ENCODE measurements around the gene ARHGAP1.
A peak's percentile ranks its signal among the peaks of the same experiment; 100 is the strongest.
"Not testable (repeated sequence)": the region's sequence is repeated elsewhere in the genome, so short reads cannot be mapped to it uniquely, and the experiment has no call there.

ARHGAP1 gene

DNA sequence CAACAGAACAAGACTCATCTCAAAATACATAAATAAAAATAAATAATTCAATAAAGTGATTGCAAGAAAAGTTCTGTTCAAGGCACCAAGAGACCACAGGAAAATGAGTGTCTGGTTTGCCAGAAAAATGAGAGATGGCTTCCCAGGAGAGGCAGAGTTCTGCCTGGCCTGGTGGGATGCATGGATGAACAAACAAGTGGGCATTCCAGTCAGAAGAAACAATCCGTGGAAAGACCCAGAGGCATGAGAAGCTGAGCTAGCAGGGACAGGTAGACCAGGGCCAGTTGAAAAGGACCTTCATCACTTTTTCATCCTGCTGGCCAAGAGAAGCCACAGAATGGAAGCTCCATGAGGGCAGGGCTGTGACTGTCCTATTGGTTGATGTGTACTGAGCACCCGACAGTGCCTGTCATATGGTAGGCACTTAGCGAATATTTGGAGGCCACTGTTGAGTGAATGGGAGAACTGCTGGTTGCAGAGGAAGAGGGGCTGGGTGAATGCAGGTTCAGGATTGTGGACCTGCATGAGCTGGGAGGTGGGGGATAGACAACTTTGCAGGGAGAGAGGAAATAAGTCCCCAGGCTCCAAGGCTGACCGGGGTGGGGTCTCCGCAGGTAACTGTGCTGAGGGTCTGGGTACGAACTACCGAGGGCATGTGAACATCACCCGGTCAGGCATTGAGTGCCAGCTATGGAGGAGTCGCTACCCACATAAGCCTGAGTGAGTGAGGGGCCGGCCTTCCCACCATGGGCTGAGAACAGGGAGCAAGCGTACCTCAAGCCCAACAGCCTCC is 22.3 kb upstream of the ARHGAP1 start:
- no peak for DNase-seq

- no peak for DNase-seq
Observed at GRCh38 chr11:46721286-46721685, 20.9 kb upstream of the ARHGAP1 start.

DNA sequence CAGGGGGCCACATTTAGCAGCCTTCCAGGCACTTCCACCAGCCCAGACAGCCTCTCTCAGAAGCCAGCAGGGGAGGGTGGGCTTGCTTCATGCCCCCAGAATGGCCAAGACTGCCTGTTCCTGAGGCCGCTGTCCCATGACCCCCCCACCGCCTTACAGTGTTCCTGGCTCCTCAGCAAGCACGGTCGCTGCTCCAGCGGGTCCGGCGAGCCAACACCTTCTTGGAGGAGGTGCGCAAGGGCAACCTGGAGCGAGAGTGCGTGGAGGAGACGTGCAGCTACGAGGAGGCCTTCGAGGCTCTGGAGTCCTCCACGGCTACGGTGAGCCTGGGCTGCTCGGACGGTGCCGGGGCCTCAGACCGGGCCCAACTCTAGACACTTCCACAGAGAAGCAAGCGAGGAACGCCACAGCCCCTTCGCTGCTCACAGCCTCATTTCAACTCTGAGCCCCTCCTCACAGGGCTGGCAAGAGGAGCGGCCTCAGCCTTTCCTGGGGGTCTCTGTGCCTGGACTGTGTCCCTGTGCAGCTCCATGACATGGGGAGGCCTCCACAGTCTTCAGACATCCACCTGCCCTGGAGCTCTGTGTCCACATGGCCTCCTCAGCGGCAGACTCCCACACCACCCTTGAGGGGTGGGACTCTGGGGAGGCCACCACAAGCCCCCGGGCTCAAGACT is 19.3 kb upstream of the ARHGAP1 start:
- DNase-seq: no peak

DNA sequence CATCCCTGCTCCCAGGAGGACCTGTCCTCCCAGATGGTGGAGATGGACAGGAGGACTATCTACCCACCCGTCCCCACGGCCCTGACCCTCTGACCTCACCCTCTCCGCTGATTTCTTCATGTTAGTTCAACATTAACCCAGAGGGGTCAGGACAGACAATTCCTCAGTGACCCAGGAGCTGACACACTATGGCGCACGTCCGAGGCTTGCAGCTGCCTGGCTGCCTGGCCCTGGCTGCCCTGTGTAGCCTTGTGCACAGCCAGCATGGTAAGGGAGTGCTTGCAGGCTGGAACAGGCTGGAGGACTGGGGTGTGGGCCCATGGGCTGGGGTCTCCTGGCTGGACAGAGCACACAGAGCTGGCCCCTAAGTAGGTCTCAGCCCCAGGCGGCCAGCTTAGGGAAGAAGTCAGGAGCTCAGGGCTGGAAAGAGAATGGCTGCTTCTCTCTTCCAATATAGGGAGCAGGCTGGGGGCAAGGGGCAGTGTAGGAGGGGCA is 18.7 kb upstream of the ARHGAP1 start, which contains the start of gene F2:
F2 (plus strand) TSS at position 166 of the 495 bp plus-strand sequence; CDS start at position 189, 23 bp downstream.
- DNase-seq: no peak

DNA sequence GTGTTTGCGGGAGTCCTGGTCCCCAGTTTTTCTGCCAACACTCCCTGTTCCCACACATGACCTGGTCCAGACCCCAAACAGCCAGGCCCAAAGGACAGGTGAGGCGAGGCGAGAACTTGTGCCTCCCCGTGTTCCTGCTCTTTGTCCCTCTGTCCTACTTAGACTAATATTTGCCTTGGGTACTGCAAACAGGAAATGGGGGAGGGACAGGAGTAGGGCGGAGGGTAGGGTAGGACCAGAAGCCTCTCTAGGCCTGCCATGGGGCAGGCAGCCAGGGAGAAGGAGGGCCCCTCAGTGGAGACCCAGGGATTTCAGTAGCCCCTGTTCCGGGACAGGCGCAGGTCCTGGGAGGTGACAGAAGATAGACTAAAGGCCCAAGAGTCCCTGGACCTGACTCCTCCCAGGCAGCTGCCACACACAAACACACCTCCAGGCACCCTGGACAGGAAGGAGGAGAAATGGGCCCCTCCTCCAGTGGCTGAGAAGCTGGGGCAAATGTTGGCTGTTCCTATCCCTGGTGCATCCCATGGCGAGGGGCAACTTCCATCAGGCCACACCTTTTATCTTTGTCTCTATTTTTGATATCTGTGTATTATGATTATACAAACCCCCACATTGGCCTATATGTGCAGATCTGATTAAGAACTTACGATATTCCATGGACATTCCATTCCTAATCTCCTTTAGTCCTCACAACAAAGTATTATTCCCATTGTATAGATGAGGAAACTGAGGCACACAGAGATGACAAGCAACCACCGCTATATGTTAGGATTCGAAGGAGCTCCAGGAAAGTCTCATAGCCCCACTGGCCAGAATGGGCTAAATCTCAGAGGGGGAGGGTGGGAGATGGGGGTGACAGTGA is 18.0 kb upstream of the ARHGAP1 start:
- DNase-seq: peak; percentile 7

DNA sequence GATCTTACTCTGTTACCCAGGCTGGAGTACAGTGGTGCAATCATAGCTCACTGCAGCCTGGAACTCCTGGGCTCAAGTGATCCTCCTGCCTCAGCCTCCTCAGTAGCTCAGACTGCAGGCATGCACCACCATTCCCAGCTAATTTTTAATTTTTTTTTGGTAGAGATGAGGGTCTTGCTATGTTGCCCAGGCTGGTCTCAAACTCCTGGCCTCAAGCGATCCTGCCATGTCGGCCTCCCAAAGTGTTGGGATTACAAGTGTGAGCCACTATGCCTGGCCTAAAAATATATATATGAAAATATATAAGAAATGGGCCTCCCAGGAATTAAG is 17.4 kb upstream of the ARHGAP1 start:
- not testable (repeated sequence) for DNase-seq

DNA sequence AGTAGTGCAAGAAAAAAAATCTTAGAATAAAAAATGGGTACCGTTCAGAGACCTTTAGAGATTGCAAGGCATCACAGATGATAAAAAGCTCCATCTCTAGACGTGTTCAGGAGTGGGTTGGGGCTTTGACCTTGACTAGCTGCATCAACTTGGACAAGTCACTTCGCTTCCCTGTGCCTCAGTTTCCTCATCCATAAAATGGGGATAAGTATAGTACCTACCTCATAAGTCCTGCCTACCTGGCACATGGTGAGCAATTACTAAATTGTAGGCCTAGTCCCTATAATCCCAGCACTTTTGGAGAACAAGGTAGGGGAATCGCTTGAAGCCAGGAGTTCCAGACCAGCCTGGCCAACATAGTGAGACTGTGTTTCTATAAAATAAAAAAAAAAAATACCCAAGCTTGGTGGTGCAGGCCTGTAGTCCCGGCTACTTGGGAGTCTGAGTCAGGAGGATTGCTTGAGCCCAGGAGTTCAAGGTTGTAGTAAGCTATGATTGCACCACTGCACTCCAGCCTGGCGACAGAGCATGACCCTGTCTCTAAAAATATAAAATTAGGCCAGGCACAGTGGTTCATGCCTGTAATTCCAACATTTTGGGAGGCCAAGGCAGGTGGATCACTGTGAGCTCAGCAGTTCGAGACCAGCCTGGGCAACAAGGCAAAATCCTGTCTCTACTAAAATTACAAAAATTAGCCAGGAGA is 12.6 kb upstream of the ARHGAP1 start:
- DNase-seq: no peak

DNA sequence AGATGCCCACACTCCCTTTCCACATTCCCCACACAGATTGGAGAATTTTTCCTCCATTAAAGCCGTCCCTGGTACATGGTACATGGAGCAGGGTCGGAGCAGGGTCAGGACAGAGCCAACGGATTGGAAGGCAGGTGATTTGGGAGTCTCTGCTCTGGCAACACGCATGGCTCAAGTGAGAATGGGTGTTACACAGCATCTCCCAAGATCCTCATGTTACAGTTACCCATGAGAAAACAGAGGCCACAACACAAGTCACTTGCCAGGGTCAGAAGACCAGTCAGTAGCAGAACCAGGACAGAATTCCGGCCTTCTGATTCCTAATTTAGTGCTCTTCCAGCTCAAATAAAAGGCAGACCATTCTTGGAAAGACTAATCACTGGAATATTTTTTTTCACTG is 10.9 kb upstream of the ARHGAP1 start:
- no peak for DNase-seq

GRCh38 chr11:46710821-46711269 is 10.4 kb upstream of the ARHGAP1 start:
- DNase-seq: no peak

DNA sequence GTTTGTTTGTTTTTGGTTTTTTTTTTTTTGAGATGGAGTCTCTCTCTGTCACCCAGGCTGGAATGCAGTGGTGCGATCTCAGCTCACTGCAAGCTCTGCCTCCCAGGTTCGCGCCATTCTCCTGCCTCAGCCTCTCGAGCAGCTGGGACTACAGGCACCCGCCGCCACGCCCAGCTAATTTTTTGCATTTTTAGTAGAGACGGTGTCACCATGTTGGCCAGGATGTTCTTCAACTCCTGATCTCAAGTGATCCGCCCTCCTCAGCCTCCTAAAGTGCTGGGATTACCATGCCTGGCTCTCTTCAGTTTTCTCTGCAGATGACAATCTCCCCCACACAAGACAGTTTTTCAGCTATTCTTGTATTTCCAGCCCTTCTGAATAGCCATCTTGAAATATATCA is 8.9 kb upstream of the ARHGAP1 start:
- DNase-seq: not testable (repeated sequence)

- no peak for DNase-seq
Observed at GRCh38 chr11:46706886-46707285, 6.5 kb upstream of the ARHGAP1 start.

- DNase-seq: no peak
Observed at GRCh38 chr11:46705070-46705688, 4.8 kb upstream of the ARHGAP1 start.

GRCh38 chr11:46701078-46701654 is 747 bp upstream of the ARHGAP1 start:
- DNase-seq: no peak

DNA sequence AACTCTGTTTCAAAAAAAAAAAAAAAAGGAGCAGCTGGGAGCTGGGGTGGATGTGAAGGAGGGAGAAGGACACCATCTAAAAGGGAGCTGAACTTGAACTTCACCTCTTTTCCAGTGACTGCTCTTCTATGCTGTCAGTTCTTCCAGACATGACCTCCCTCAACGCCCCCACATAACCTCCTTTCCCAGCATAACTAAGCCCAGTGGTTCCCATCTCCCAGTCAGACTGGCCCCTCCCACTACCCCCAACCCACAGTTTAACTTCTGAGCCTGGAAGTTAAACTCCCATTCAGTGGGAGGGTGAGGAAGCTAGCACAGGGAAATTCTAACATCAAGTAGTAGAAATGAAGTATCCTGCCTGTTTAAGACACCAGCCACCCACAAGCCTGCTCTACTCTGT is 1.8 kb downstream of the ARHGAP1 start:
- DNase-seq: no peak

DNA sequence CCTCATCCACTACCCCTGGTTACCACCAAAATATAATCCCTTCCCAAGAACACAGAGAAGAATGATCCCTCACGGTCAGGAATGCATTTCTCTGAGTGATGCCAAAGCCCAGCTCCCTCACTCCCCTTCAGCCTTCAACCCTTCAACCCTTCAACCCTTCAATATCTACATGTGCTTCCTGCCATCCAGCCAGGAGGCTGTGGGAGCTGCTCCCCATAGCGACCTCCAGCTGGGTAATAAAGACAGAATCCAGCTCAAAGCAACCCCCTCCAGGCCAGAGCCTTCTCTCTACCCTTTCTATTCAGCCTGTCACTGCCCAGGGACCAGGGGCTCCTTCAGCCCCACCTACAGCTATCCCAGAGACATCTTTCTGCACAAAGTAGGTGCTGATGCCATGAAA is 2.7 kb downstream of the ARHGAP1 start:
- DNase-seq: no peak

DNA sequence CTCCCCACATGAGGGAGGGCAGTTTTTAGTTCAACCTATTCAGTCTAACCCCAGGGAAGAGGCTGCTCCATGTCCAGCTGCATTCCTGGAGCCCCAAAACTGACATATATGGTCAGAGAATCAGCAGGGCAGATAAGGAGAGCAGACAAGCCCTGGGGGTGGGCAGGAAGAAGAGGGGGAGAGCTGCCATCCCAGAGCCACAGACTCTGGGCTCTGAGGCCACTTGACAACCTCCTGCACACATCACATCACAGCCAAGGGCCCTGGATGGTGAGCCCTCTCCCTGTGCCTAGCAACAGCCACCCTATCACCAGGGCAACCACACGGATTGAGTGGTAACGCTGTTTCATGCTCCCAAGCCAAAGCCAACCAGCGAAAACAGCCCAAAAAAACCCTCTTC is 3.1 kb downstream of the ARHGAP1 start:
- no peak for DNase-seq

GRCh38 chr11:46696212-46696558 is 4.2 kb downstream of the ARHGAP1 start:
- DNase-seq: no peak

DNA sequence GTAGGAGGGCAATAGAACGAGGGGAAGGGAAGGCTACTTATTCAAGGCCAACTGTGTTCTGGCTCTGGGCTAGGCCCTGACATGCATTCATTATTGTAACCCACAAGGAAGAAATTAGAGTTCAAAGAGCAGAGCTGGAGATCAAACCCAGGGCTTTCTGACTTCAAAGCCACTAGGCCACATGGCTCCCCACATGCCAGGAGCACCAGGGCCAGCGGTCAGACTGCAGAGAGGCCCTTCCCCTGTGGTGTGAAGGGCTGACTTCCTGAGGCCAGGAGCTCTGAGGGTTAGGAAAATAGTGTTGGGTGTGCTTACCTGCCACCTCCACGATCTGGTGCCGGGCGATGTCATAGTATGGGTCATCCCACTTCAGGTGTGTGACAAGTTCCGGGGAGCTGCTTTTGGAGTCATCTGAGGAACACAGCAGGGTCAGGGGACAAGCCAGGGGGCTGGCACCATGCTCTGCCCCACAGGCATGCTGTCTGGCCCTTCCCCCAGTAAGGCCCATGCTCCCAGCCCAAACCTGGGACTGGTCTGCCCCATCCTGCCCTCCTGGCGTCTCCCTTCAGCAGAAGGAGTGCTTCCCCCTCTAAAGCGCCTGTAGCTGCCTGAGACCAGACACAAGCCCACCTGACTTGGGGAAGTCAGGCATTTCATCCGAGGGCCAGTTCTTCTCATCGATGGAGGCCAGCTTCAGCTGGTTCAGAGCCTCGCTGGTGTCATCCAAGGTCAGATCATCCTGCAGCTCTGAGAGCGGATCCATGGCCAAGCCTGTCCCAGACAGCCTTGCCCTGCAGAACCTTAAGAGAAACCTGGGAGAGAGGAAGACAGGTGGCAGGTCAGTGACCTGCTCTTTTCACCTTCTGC is 4.8 kb downstream of the ARHGAP1 start:
- DNase-seq: no peak

- no peak for DNase-seq
Observed at GRCh38 chr11:46694607-46695006, 5.8 kb downstream of the ARHGAP1 start.

DNA sequence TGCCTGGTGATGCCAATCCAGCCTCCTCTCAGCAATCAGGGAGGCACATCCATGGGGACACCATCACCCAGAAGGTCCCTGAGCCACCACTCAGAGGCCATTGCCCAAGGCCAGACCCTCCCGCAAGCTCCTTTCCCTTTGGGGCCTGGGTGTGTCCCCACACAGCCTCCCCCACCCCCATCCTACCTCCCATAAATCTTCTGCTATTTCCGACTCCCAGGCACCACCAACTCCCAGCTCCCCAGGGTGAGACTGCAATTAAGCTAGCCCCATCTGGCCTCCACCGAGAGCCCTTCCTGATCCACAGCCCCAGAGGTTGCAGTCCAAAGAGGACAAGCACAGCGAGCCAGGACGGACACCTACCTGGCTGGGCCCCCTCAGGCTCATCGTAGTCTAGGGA is 6.3 kb downstream of the ARHGAP1 start:
- DNase-seq: no peak

DNA sequence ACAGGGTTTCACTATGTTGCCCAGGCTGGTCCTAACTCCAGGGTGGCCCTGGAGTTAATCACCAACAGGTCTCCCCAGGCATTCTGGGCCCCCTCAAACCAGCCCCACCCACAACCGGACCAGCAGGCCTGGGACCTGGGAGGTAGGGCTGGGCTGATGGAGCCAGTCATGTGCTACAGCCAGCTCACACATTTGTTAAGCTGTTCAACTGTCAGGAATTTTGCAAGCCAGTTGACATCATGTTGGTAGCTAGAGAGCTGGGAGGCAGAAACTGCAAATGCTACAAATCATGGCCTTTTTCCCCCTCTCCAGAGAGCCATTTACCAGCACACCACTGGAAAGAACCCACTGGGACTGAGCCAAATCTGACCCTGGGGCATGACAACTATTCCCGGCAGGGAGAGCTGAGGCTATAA is 6.8 kb downstream of the ARHGAP1 start:
- DNase-seq: no peak

Data from activated effector memory CD4-positive, alpha-beta T cell treated with Interleukin-2 at 50 U/mL for 16 hours (primary cell).